H9 (cell line): ENCODE results near the gene PNO1. TPM values are rescaled to one million over a fixed set of nuclear protein-coding genes. Genes with fewer than 3 reads are reported as not detected.

Experiments used
- DNase-seq: peaks from one replicate; pipeline ENCODE4 v3.0.0-alpha.2; 2017
- H2AFZ ChIP-seq: one replicate; pipeline ENCODE4 v1.6.1; 2013; ENCODE audit warnings: mild to moderate bottlenecking, low read length, control low read depth, moderate library complexity
- H2AK5ac ChIP-seq: 2 replicates; pipeline ENCODE4 v1.6.1; 2013; ENCODE audit warnings: low read length, control low read depth, mixed read lengths; ENCODE audit not compliant: insufficient read length
- H2BK120ac ChIP-seq: one replicate; pipeline ENCODE4 v1.6.1; 2013; ENCODE audit warnings: low read depth, mild to moderate bottlenecking, low read length, control low read depth, inconsistent platforms; ENCODE audit not compliant: poor library complexity, severe bottlenecking
- H2BK12ac ChIP-seq: 2 replicates; pipeline ENCODE4 v1.6.1; 2013; ENCODE audit warnings: low read length, control low read depth, mixed read lengths, low read depth; ENCODE audit not compliant: insufficient read length
- H2BK15ac ChIP-seq: 2 replicates; pipeline ENCODE4 v1.6.1; 2013; ENCODE audit warnings: low read depth, low read length, control low read depth
- H2BK20ac ChIP-seq: one replicate; pipeline ENCODE4 v1.6.1; 2013; ENCODE audit warnings: low read depth, mild to moderate bottlenecking, low read length, control low read depth, inconsistent platforms; ENCODE audit not compliant: poor library complexity, severe bottlenecking
- H2BK5ac ChIP-seq: 2 replicates; pipeline ENCODE4 v1.6.1; 2013; ENCODE audit warnings: low read length, control low read depth, mixed read lengths; ENCODE audit not compliant: insufficient read length
- H3K14ac ChIP-seq: 2 replicates; pipeline ENCODE4 v1.6.1; 2013; ENCODE audit warnings: low read length, control low read depth; ENCODE audit not compliant: insufficient read depth
- H3K18ac ChIP-seq: 2 replicates; pipeline ENCODE4 v1.6.1; 2013; ENCODE audit warnings: low read depth, mild to moderate bottlenecking, mixed read lengths, low read length, control low read depth; ENCODE audit not compliant: insufficient read length
- H3K23ac ChIP-seq: 2 replicates; pipeline ENCODE4 v1.6.1; 2013; ENCODE audit warnings: low read length, control low read depth, mixed read lengths, low read depth; ENCODE audit not compliant: insufficient read length
- H3K23me2 ChIP-seq: 2 replicates; pipeline ENCODE4 v1.6.1; 2013; ENCODE audit warnings: low read depth, mild to moderate bottlenecking, mixed read lengths, low read length, control low read depth; ENCODE audit not compliant: insufficient read length, poor library complexity, severe bottlenecking
- H3K27ac ChIP-seq: 2 replicates; pipeline ENCODE4 v1.5.1; 2013; ENCODE audit warnings: low read length, control low read depth, mixed read lengths, low read depth; ENCODE audit not compliant: insufficient read length
- H3K27me3 ChIP-seq: 2 replicates; pipeline ENCODE4 v1.6.1; 2013; ENCODE audit warnings: low read length, control low read depth, inconsistent platforms; ENCODE audit not compliant: insufficient read depth
- H3K4ac ChIP-seq: 2 replicates; pipeline ENCODE4 v1.6.1; 2013; ENCODE audit warnings: low read depth, mild to moderate bottlenecking, control low read depth, inconsistent platforms, low read length, moderate library complexity
- H3K4me1 ChIP-seq: 2 replicates; pipeline ENCODE4 v1.6.1; 2013; ENCODE audit warnings: low read length, control low read depth, inconsistent platforms; ENCODE audit not compliant: insufficient read depth
- H3K4me2 ChIP-seq: 2 replicates; pipeline ENCODE4 v1.6.1; 2013; ENCODE audit warnings: low read length, control low read depth, mixed read lengths; ENCODE audit not compliant: insufficient read length, insufficient read depth
- H3K56ac ChIP-seq: 2 replicates; pipeline ENCODE4 v1.6.1; 2013; ENCODE audit warnings: low read depth, mild to moderate bottlenecking, mixed read lengths, low read length, control low read depth; ENCODE audit not compliant: insufficient read length
- H3K79me1 ChIP-seq: 2 replicates; pipeline ENCODE4 v1.6.1; 2013; ENCODE audit warnings: low read depth, mild to moderate bottlenecking, moderate library complexity, low read length, control low read depth, inconsistent platforms; ENCODE audit not compliant: insufficient read depth, poor library complexity, severe bottlenecking
- H3K79me2 ChIP-seq: 2 replicates; pipeline ENCODE4 v1.6.1; 2013; ENCODE audit warnings: low read length, control low read depth, inconsistent platforms; ENCODE audit not compliant: insufficient read depth
- H3K9ac ChIP-seq: 2 replicates; pipeline ENCODE4 v1.6.1; 2013; ENCODE audit warnings: low read length, control low read depth, mixed read lengths; ENCODE audit not compliant: insufficient read length; ENCODE audit errors: extremely low read depth
- H3K9me3 ChIP-seq: one replicate; pipeline ENCODE4 v1.6.1; 2013; ENCODE audit warnings: low read depth, low read length, inconsistent platforms; ENCODE audit not compliant: control insufficient read depth
- H3T11ph ChIP-seq: one replicate; pipeline ENCODE4 v1.6.1; 2013; ENCODE audit warnings: mild to moderate bottlenecking, low read length, control low read depth, inconsistent platforms
- H4K20me1 ChIP-seq: one replicate; pipeline ENCODE4 v1.6.1; 2013; ENCODE audit not compliant: control insufficient read depth, insufficient read length, insufficient read depth
- H4K5ac ChIP-seq: 2 replicates; pipeline ENCODE4 v1.6.1; 2013; ENCODE audit warnings: low read depth, mild to moderate bottlenecking, mixed read lengths, low read length, control low read depth; ENCODE audit not compliant: insufficient read length
- H4K8ac ChIP-seq: replicated peaks from 2 replicates; pipeline ENCODE4 v1.6.1; 2013; ENCODE audit warnings: low read length, control low read depth, mixed read lengths, low read depth; ENCODE audit not compliant: insufficient read length
- H4K91ac ChIP-seq: 2 replicates; pipeline ENCODE4 v1.6.1; 2013; ENCODE audit warnings: low read depth, mild to moderate bottlenecking, moderate library complexity, mixed read lengths, low read length, control low read depth; ENCODE audit not compliant: insufficient read length
- H3K27ac Mint-ChIP-seq, 3 experiments: 2 replicates in 2 of 3; 3 replicates in 1 of 3; pipeline ENCODE4 v1.8.0; 2020 to 2021; ENCODE audit warnings: mixed read lengths in 3 of 3, mild to moderate bottlenecking in 1 of 3, moderate library complexity in 1 of 3
- H3K27me3 Mint-ChIP-seq: 2 replicates; pipeline ENCODE4 v1.8.0; 2021; ENCODE audit warnings: low read depth, mild to moderate bottlenecking, moderate library complexity, mixed read lengths
- H3K36me3 Mint-ChIP-seq, 3 experiments: 2 replicates in 2 of 3; 3 replicates in 1 of 3; pipeline ENCODE4 v1.8.0; 2020 to 2021; ENCODE audit warnings: low read depth in 3 of 3, mixed read lengths in 3 of 3; ENCODE audit not compliant: insufficient read depth in 1 of 3
- H3K4me1 Mint-ChIP-seq, 2 experiments: 2 replicates each; pipeline ENCODE4 v1.8.0; 2020; ENCODE audit warnings: mixed read lengths in 2 of 2
- H3K4me3 Mint-ChIP-seq, 2 experiments: 2 replicates in 1 of 2; 3 replicates in 1 of 2; pipeline ENCODE4 v1.8.0; 2020 to 2021; ENCODE audit warnings: mild to moderate bottlenecking in 2 of 2, mixed read lengths in 2 of 2, moderate library complexity in 1 of 2
- H3K9me3 Mint-ChIP-seq, 2 experiments: 2 replicates in 1 of 2; 3 replicates in 1 of 2; pipeline ENCODE4 v1.8.0; 2020; ENCODE audit warnings: mild to moderate bottlenecking in 2 of 2, mixed read lengths in 2 of 2, moderate library complexity in 1 of 2
- CTCF ChIP-seq: fragments of 200-600 bp; sonication (generic); conservative IDR thresholded peaks from 3 replicates; pipeline ENCODE4 v1.8.0; 2021; ENCODE audit warnings: antibody characterized with exemption, mild to moderate bottlenecking
- WGBS: extraction: QIAGEN DNeasy Blood & Tissue Kit; methylation state at CpG from one replicate; pipeline ENCODE4 v1.1.7; 2013; ENCODE audit warnings: missing lambda C conversion rate, low lambda C conversion rate, mixed read lengths; ENCODE audit not compliant: insufficient read length; ENCODE audit errors: extremely low coverage; 5-methylcytosine and 5-hydroxymethylcytosine counted together
- total RNA-seq: library from RNA; stranded (reverse); gene quantifications from 2 replicates; pipeline ENCODE4 v1.2.1, GENCODE V29; 2021

PNO1 gene
- total RNA-seq, 1 experiment from 2014 or later, result 46.5 TPM

- H4K20me1 ChIP-seq, result no peaks in the 10 kb centered on the region
- WGBS, result no CpG with 5 or more reads among the region's 5 CpGs
- no peaks in the 10 kb centered on the region for H3K4me1 ChIP-seq
- no peak overlapping the region for H3K14ac ChIP-seq
- H2BK5ac ChIP-seq, result no peak overlapping the region
- H2BK20ac ChIP-seq, result no peak overlapping the region
- no peak overlapping the region for H2BK15ac ChIP-seq
- H3K4me2 ChIP-seq, result no peak overlapping the region
- H4K8ac ChIP-seq, result no peak overlapping the region
- no peaks in the 10 kb centered on the region for H3K9me3 ChIP-seq
- H4K5ac ChIP-seq, result no peak overlapping the region
- H4K91ac ChIP-seq, result no peak overlapping the region
- H3K79me1 ChIP-seq, result no peaks in the 10 kb centered on the region
- no peak for DNase-seq
- Mint-ChIP-seq H3K27me3 (no peaks in the 10 kb centered on the region; the same call in 1 of the 2 replicates), H3K4me1 (peaks cover 6 to 9% of the 10 kb centered on the region in 2 experiments; a peak in 2 of 4 replicates), H3K9me3 (no peaks in the 10 kb centered on the region), H3K4me3 (no peak overlapping the region), H3K27ac (no peak overlapping the region), H3K36me3 (no peaks in the 10 kb centered on the region)
- H3K23me2 ChIP-seq, result no peaks in the 10 kb centered on the region
- H2BK120ac ChIP-seq, result no peak overlapping the region
- H2AK5ac ChIP-seq, result no peak overlapping the region
- H2AFZ ChIP-seq, result no peak overlapping the region
- H3K4ac ChIP-seq, result no peak overlapping the region
- H3K79me2 ChIP-seq, result no peaks in the 10 kb centered on the region
- no peak overlapping the region for H3K23ac ChIP-seq
- H3K27ac ChIP-seq, result no peak overlapping the region
- no peak overlapping the region for H3K9ac ChIP-seq
- H3K27me3 ChIP-seq, result no peaks in the 10 kb centered on the region
- TF ChIP-seq CTCF, result no peak
- no peak overlapping the region for H3K56ac ChIP-seq
- H2BK12ac ChIP-seq, result no peak overlapping the region
- H3K18ac ChIP-seq, result no peak overlapping the region
- no peak overlapping the region for H3T11ph ChIP-seq
These were observed 38.2 kb upstream of the PNO1 start for GRCh38 chr2:68119504-68119903.
